ENCODE data around the gene PROZ. TPM values are rescaled to one million over a fixed set of nuclear protein-coding genes. Genes with fewer than 3 reads are reported as not detected.

The PROZ gene
- total and polyA plus RNA-seq, 7 donors, result not detected

- no peak for ATAC-seq
- H3K27me3 ChIP-seq (ENCODE audit: insufficient read depth in 3 of 3, low read length in 2 of 3), result peaks cover 0 to 12% (median 8%) of the 10 kb centered on the region in 3 donors
- H3K36me3 ChIP-seq (ENCODE audit: insufficient read depth in 1 of 2, low read depth in 1 of 2), result peaks cover 0 to 7% of the 10 kb centered on the region in 2 donors
- H3K27ac ChIP-seq, result no peak overlapping the region
- intact Hi-C loops (cut with DNase I), result no loop called here
- H3K4me1 ChIP-seq, result no peaks in the 10 kb centered on the region
- TF ChIP-seq CTCF (IDR thresholded peaks at IDR 0.05), result no peak
- no peaks in the 10 kb centered on the region for H3K9me3 ChIP-seq
- 84% methylated on average over 12 of the region's 12 CpGs for WGBS, 3 donors
- DNase-seq, result no peak
- no peak overlapping the region for H3K4me3 ChIP-seq
Observed at GRCh38 chr13:113164492-113164891, 6.0 kb downstream of the PROZ start.

- no peak for TF ChIP-seq CTCF (IDR thresholded peaks at IDR 0.05)
- Histone ChIP-seq H3K27ac (no peak overlapping the region), H3K4me1 (no peaks in the 10 kb centered on the region), H3K4me3 (no peak overlapping the region), H3K36me3 (ENCODE audit: insufficient read depth in 1 of 2, low read depth in 1 of 2) (peaks cover 0 to 15% of the 10 kb centered on the region in 2 donors), H3K27me3 (ENCODE audit: insufficient read depth in 3 of 3, low read length in 2 of 3) (peaks cover 0 to 12% (median 8%) of the 10 kb centered on the region in 3 donors), H3K9me3 (no peaks in the 10 kb centered on the region)
- DNase-seq, result no peak
- no peak for ATAC-seq
- 85 to 90% (median 87%) methylated on average over 10 of the region's 10 CpGs for WGBS, 3 donors
- intact Hi-C loops (cut with DNase I), result no loop called here
Observed at GRCh38 chr13:113166266-113166665, 7.8 kb downstream of the PROZ start.

GRCh38 chr13:113166681-113167080 is 8.2 kb downstream of the PROZ start:
- peaks cover 0 to 10% (median 8%) of the 10 kb centered on the region in 3 donors for H3K27me3 ChIP-seq (ENCODE audit: insufficient read depth in 3 of 3, low read length in 2 of 3)
- no peak for TF ChIP-seq CTCF (IDR thresholded peaks at IDR 0.05)
- no peaks in the 10 kb centered on the region for H3K9me3 ChIP-seq
- H3K27ac ChIP-seq, result no peak overlapping the region
- 89 to 91% (median 89%) methylated on average over 5 of the region's 5 CpGs for WGBS, 3 donors
- ATAC-seq (no peak), DNase-seq (no peak)
- no peaks in the 10 kb centered on the region for H3K4me1 ChIP-seq
- intact Hi-C loops (cut with DNase I), result no loop called here
- peaks cover 0 to 19% of the 10 kb centered on the region in 2 donors for H3K36me3 ChIP-seq (ENCODE audit: insufficient read depth in 1 of 2, low read depth in 1 of 2)
- no peak overlapping the region for H3K4me3 ChIP-seq

- H3K4me1 ChIP-seq, result no peaks in the 10 kb centered on the region
- no peak for TF ChIP-seq CTCF (IDR thresholded peaks at IDR 0.05)
- no peak overlapping the region for H3K4me3 ChIP-seq
- DNase-seq, result no peak
- 88 to 92% (median 89%) methylated on average over 10 of the region's 10 CpGs for WGBS, 3 donors
- peaks cover 0 to 10% (median 8%) of the 10 kb centered on the region in 3 donors for H3K27me3 ChIP-seq (ENCODE audit: insufficient read depth in 3 of 3, low read length in 2 of 3)
- intact Hi-C loops (cut with DNase I), result no loop called here
- no peaks in the 10 kb centered on the region for H3K9me3 ChIP-seq
- H3K27ac ChIP-seq, result no peak overlapping the region
- peaks cover 0 to 23% of the 10 kb centered on the region in 2 donors for H3K36me3 ChIP-seq (ENCODE audit: insufficient read depth in 1 of 2, low read depth in 1 of 2)
- ATAC-seq, result no peak
Observed at GRCh38 chr13:113167155-113167554, 8.7 kb downstream of the PROZ start.

GRCh38 chr13:113167575-113167974 is 9.1 kb downstream of the PROZ start:
- Histone ChIP-seq H3K36me3 (ENCODE audit: insufficient read depth in 1 of 2, low read depth in 1 of 2) (peaks cover 0 to 28% of the 10 kb centered on the region in 2 donors), H3K4me3 (no peak overlapping the region), H3K27ac (no peak overlapping the region), H3K4me1 (no peaks in the 10 kb centered on the region), H3K27me3 (ENCODE audit: insufficient read depth in 3 of 3, low read length in 2 of 3) (peaks cover 0 to 10% (median 8%) of the 10 kb centered on the region in 3 donors), H3K9me3 (no peaks in the 10 kb centered on the region)
- DNase-seq, result no peak
- ATAC-seq, result no peak
- TF ChIP-seq CTCF (IDR thresholded peaks at IDR 0.05), result no peak
- WGBS, 3 donors, result 97 to 100% (median 99%) methylated on average over 3 of the region's 3 CpGs
- intact Hi-C loops (cut with DNase I), result no loop called here

All from psoas muscle (tissue), 8 donors.